Heart left ventricle (tissue), 16 donors: ENCODE results near the gene MRPL27. TPM values are rescaled to one million over a fixed set of nuclear protein-coding genes. Genes with fewer than 3 reads are reported as not detected.
A peak's percentile ranks its signal among the peaks of the same experiment; 100 is the strongest.
"Not testable (repeated sequence)": the region's sequence is repeated elsewhere in the genome, so short reads cannot be mapped to it uniquely, and the experiment has no call there.

Source experiments
- ATAC-seq, 4 donors: fragments of 200-7000 bp; cut with Tn5 transposase; one replicate each; pipeline ENCODE4 v1.9.1; 2020 to 2022; ENCODE audit warnings: moderate library complexity in 4 of 4, mild to moderate bottlenecking in 3 of 4, moderate number of reproducible peaks in 1 of 4
- DNase-seq, 5 donors: peaks; one replicate each; pipeline ENCODE4 v3.0.0-alpha.2; 2020
- H3K27ac ChIP-seq, 12 donors: fragments of 200-600 bp; sonication (generic) in 4 of 12; one replicate each; pipeline versions ENCODE4 v1.5.0 to v1.8.0; 2016 to 2022; ENCODE audit warnings: mild to moderate bottlenecking in 2 of 12
- H3K27me3 ChIP-seq, 9 donors: fragments of 200-600 bp; sonication (generic) in 2 of 9; one replicate each; pipeline versions ENCODE4 v1.5.1 to v1.8.0; 2016 to 2022; ENCODE audit warnings: mild to moderate bottlenecking in 3 of 9
- H3K36me3 ChIP-seq, 9 donors: fragments of 200-600 bp; sonication (generic) in 2 of 9; one replicate each; pipeline versions ENCODE4 v1.5.0 to v1.8.0; 2018 to 2022; ENCODE audit warnings: mild to moderate bottlenecking in 2 of 9
- H3K4me1 ChIP-seq, 12 donors: fragments of 200-600 bp; sonication (generic) in 4 of 12; one replicate each; pipeline versions ENCODE4 v1.5.0 to v1.8.0; 2016 to 2022; ENCODE audit warnings: mild to moderate bottlenecking in 3 of 12
- H3K4me3 ChIP-seq, 12 donors: fragments of 200-600 bp; sonication (generic) in 4 of 12; one replicate each; pipeline versions ENCODE4 v1.5.0 to v1.8.0; 2017 to 2022; ENCODE audit warnings: mild to moderate bottlenecking in 9 of 12, moderate library complexity in 4 of 12
- H3K9me3 ChIP-seq, 12 donors: fragments of 200-600 bp; sonication (generic) in 4 of 12; one replicate each; pipeline versions ENCODE4 v1.5.0 to v1.8.0; 2016 to 2022; ENCODE audit warnings: mild to moderate bottlenecking in 1 of 12
- POLR2A ChIP-seq, 2 donors: fragments of 450-650 bp; IDR thresholded peaks; one replicate each; pipeline ENCODE4 v1.6.1; 2017; ENCODE audit warnings: antibody characterized with exemption in 2 of 2, mild to moderate bottlenecking in 2 of 2, moderate library complexity in 2 of 2
- WGBS, 4 donors: extraction: QIAGEN DNeasy Blood & Tissue Kit in 2 of 4; methylation state at CpG; one replicate each; pipeline versions ENCODE4 v1.1.5 to v1.1.7; 2013 to 2018; 5-methylcytosine and 5-hydroxymethylcytosine counted together
- intact Hi-C, 10 donors: fragments of 100-400 bp; cut with DNase I; formaldehyde crosslinking; loops; one replicate each; pipeline versions ENCODE4 v1.11.1 to v1.14.2; 2022
- polyA plus RNA-seq, 2 donors: library from polyadenylated mRNA; stranded (reverse); fragments of 200-250 nt; gene quantifications; one replicate each; pipeline ENCODE4 v1.2.3, GENCODE V29; 2013
- total RNA-seq, 9 donors: library from RNA; depleted of rRNA in 2 of 9; stranded (reverse); fragments of >200 nt in 2 of 9; fragmentation: NEBNext Ultra II Directional in 3 of 9; extraction: Animal tissue kit (Norgen Biotek cat#: 25700) in 3 of 9; gene quantifications; one replicate each; pipeline versions ENCODE4 v1.1.0 to v1.2.4, GENCODE V29; 2016 to 2023
- TF ChIP-seq, protein P1 (sequence below), 12 donors: fragments of 200-600 bp; sonication (generic) in 4 of 12; IDR thresholded peaks; one replicate each; pipeline versions ENCODE4 v1.5.0 to v1.8.0; 2018 to 2022; ENCODE audit warnings: antibody characterized with exemption in 12 of 12, mild to moderate bottlenecking in 5 of 12
- donor health status: ischemic (EF 13 %, LVEDD 7.1; RV severe dilation, severe dysfunction).
- donor health status: healthy with polysubstance abuse.
- donor health status: DM: no; HTN: yes; CAD: no.
- donor health status: DM: no; HTN: no; CAD: no.
- donor health status: ischemic (EF 25% LVEDD 6.9; RV normal size, moderate dysfunction).
- donor health status: ischemic (EF 25% LVEDD 5.7; RV mildly dilated, moderate dysfunction).
- donor health status: healthy.
- donor health status: DM: yes; HTN: yes; CAD: no.
- donor health status: ischemic (EF 35%, LVEDD 5.7; RV mildly dilated, moderate dysfunction).
- donor health status: nonischemic (EF 11% LVEDD 7.7; RV severe dilation, severe dysfunction).
- donor health status: DM: yes; HTN: yes; CAD: no.
- donor health status: PGD.
- donor health status: ischemic (EF 29% LVEDD 5.4; RV normal size, mild dysfunction).
- donor health status: nonischemic (EF 23%, LVEDD 6.1; RV moderate dilation, normal function).

The MRPL27 gene
- total and polyA plus RNA-seq, 11 donors: 52.9 to 243 (median 74.5) TPM

DNA sequence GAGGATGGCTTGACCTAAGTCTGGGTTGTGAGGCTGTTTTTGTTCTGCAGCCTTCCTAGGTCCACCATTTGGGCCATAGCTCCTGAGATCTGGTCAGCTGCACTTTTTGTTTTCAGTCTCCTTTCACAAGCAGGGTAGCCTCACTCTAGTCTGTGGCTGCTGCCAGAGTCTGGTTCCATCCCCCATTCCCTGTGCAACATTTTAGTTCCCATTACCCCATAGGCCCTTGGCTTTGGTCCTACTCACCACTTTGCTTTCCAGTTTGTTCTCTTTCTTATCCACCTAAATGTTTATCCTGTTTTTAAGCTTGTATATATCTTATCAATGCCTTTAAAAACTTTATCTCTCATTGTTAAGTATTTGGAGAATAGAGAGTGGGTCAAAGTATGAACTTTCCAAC is 33.6 kb downstream of the MRPL27 start:
- Histone ChIP-seq H3K4me3 (no peak overlapping the region), H3K27ac (no peak overlapping the region), H3K36me3 (no peaks in the 10 kb centered on the region), H3K9me3 (peaks cover 0 to 15% (median 0%) of the 10 kb centered on the region in 12 donors), H3K4me1 (no peaks in the 10 kb centered on the region), H3K27me3 (no peaks in the 10 kb centered on the region)
- TF ChIP-seq, protein P1, sequence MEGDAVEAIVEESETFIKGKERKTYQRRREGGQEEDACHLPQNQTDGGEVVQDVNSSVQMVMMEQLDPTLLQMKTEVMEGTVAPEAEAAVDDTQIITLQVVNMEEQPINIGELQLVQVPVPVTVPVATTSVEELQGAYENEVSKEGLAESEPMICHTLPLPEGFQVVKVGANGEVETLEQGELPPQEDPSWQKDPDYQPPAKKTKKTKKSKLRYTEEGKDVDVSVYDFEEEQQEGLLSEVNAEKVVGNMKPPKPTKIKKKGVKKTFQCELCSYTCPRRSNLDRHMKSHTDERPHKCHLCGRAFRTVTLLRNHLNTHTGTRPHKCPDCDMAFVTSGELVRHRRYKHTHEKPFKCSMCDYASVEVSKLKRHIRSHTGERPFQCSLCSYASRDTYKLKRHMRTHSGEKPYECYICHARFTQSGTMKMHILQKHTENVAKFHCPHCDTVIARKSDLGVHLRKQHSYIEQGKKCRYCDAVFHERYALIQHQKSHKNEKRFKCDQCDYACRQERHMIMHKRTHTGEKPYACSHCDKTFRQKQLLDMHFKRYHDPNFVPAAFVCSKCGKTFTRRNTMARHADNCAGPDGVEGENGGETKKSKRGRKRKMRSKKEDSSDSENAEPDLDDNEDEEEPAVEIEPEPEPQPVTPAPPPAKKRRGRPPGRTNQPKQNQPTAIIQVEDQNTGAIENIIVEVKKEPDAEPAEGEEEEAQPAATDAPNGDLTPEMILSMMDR (IDR thresholded peaks at IDR 0.05): no peak
- no peak for TF ChIP-seq POLR2A (IDR thresholded peaks at IDR 0.05)
- ATAC-seq (no peak), DNase-seq (no peak)
- intact Hi-C loops: no loop called here

DNA sequence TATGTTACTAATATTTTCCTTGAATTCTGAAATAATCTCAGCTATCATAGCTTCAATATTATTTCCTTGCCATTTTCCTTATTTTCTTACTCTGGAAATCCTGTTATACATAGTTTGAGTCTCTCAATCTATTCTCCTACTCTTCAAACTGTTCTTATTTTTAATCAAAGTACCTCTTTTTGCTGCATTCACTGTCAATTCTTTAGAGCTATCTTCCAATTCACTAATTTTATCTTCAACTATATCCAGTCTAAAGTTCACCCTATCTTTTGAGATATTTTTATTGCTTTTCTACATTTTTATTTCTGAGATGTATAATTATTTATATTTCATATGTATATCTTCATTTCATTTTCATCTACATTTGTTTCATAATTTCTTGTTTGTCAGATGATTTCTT is 34.3 kb downstream of the MRPL27 start:
- ATAC-seq: no peak
- no peak for DNase-seq
- intact Hi-C loops: no loop called here
- Histone ChIP-seq H3K4me1 (no peaks in the 10 kb centered on the region), H3K27me3 (no peaks in the 10 kb centered on the region), H3K27ac (no peak overlapping the region), H3K9me3 (peaks cover 0 to 15% (median 0%) of the 10 kb centered on the region in 12 donors), H3K36me3 (no peaks in the 10 kb centered on the region), H3K4me3 (no peak overlapping the region)
- TF ChIP-seq, protein P1 (IDR thresholded peaks at IDR 0.05): no peak
- TF ChIP-seq POLR2A (IDR thresholded peaks at IDR 0.05): no peak

DNA sequence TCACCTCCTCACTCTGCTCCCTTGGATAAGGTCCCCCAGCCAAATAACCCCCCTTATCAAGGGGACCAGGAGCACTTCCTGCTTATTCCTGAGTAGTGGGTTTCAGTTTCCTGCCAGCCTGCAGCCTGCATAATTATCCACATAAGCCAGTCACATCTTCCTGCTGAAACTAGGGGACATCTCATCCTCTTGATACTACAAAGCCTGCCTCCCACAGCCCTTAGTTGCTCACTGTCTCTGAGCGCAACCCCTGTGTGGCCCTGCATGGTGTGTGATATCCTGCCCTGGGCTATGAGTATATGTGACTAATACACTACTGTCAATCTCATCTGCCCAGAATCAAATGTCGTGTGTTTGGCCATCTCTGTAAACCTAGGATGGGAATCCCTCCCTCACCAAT is 35.0 kb downstream of the MRPL27 start:
- Histone ChIP-seq H3K27me3 (no peaks in the 10 kb centered on the region), H3K27ac (no peak overlapping the region), H3K9me3 (peaks cover 0 to 15% (median 0%) of the 10 kb centered on the region in 12 donors), H3K4me3 (no peak overlapping the region), H3K36me3 (no peaks in the 10 kb centered on the region), H3K4me1 (no peaks in the 10 kb centered on the region)
- intact Hi-C loops: no loop called here
- no peak for ATAC-seq
- DNase-seq: no peak
- no peak for TF ChIP-seq POLR2A (IDR thresholded peaks at IDR 0.05)
- TF ChIP-seq, protein P1 (IDR thresholded peaks at IDR 0.05): no peak
- WGBS, 4 donors: 60 to 90% (median 87%) methylated on average over 2 of the region's 2 CpGs

- WGBS, 4 donors: 61 to 68% (median 66%) methylated on average over 14 of the region's 14 CpGs
- intact Hi-C loops: not testable (repeated sequence)
These were observed 39.5 kb downstream of the MRPL27 start for GRCh38 chr17:50333291-50334057.

GRCh38 chr17:50332196-50332595 is 40.8 kb downstream of the MRPL27 start:
- intact Hi-C loops: no loop called here
- Histone ChIP-seq H3K36me3 (no peaks in the 10 kb centered on the region), H3K4me1 (peaks cover 0 to 4% (median 0%) of the 10 kb centered on the region in 12 donors), H3K9me3 (no peaks in the 10 kb centered on the region), H3K27ac (no peak overlapping the region), H3K4me3 (no peak overlapping the region), H3K27me3 (no peaks in the 10 kb centered on the region)
- 38 to 50% (median 48%) methylated on average over 6 of the region's 6 CpGs for WGBS, 4 donors
- ATAC-seq (peak; percentile 65 to 85 (median 78)), DNase-seq (peak in 1 of 5 donors; percentile 56)
- TF ChIP-seq POLR2A (IDR thresholded peaks at IDR 0.05): no peak
- TF ChIP-seq, protein P1 (IDR thresholded peaks at IDR 0.05): no peak

More at GRCh38 chr17:50333291-50334057, 39.5 kb downstream of the MRPL27 start:
- not testable (repeated sequence) for H3K4me3 ChIP-seq, H3K36me3 ChIP-seq, H3K9me3 ChIP-seq, H3K27me3 ChIP-seq, DNase-seq, H3K4me1 ChIP-seq, H3K27ac ChIP-seq, ATAC-seq
